Colonic mucosa (tissue), 4 donors: ENCODE data around the gene XXYLT1. TPM values are rescaled to one million over a fixed set of nuclear protein-coding genes. Genes with fewer than 3 reads are reported as not detected.

ENCODE experiments used
- DNase-seq: peaks from one replicate; pipeline ENCODE4 v3.0.0-alpha.2; 2020
- H3K27ac ChIP-seq: fragments of 200-600 bp; one replicate; pipeline ENCODE4 v1.8.0; 2021
- H3K27me3 ChIP-seq: fragments of 200-600 bp; one replicate; pipeline ENCODE4 v1.8.0; 2021
- H3K36me3 ChIP-seq: fragments of 200-600 bp; one replicate; pipeline ENCODE4 v1.8.0; 2021
- H3K4me1 ChIP-seq: fragments of 200-600 bp; one replicate; pipeline ENCODE4 v1.8.0; 2021; ENCODE audit warnings: mild to moderate bottlenecking
- H3K4me3 ChIP-seq: fragments of 200-600 bp; one replicate; pipeline ENCODE4 v1.8.0; 2021
- H3K9ac ChIP-seq, 2 donors: one replicate each; pipeline ENCODE4 v1.7.0; 2013; ENCODE audit warnings: control low read depth in 2 of 2, low read depth in 2 of 2, low read length in 2 of 2
- H3K9me3 ChIP-seq: fragments of 200-600 bp; one replicate; pipeline ENCODE4 v1.8.0; 2021
- intact Hi-C: fragments of 100-400 bp; cut with DNase I; formaldehyde crosslinking; loops from one replicate; pipeline ENCODE4 v1.14.1; 2022
- total RNA-seq, 2 donors: library from RNA; stranded (reverse); fragmentation: NEBNext Ultra II Directional in 1 of 2; extraction: Animal tissue kit (Norgen Biotek cat#: 25700) in 1 of 2; gene quantifications; one replicate each; pipeline ENCODE4 v1.2.1, GENCODE V29; 2021
- TF ChIP-seq, protein P1 (sequence below): fragments of 200-600 bp; IDR thresholded peaks from one replicate; pipeline ENCODE4 v1.8.0; 2022; ENCODE audit warnings: antibody characterized with exemption, mild to moderate bottlenecking
- donor health status: healthy.
- donor health status: DM: no; HTN: no; CAD: no.
- donor health status: DM: no; HTN: no; CAD: no.

XXYLT1 gene
- total RNA-seq, 2 donors from 2014 or later, result 8.3 to 10.9 TPM

DNA sequence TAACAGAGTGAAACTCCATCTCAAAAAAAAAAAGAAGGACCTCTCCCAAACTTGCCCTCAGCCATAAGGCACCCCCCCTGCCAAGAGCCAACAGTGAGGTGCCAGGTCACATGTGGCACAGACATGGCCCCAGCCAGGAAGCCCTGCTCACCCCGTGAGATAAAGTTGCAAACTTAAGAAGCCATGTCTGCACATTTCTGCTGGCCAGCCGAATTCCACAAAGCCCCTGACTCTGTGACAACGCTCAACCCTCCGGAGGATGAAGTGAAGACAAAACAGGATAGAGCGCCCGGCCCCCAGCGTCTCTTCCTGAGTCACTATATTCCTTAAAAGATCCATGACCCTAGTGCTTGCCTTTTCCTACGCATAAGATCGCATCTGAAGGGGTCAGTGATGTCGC is 188.1 kb downstream of the XXYLT1 start:
- no peak for DNase-seq

DNA sequence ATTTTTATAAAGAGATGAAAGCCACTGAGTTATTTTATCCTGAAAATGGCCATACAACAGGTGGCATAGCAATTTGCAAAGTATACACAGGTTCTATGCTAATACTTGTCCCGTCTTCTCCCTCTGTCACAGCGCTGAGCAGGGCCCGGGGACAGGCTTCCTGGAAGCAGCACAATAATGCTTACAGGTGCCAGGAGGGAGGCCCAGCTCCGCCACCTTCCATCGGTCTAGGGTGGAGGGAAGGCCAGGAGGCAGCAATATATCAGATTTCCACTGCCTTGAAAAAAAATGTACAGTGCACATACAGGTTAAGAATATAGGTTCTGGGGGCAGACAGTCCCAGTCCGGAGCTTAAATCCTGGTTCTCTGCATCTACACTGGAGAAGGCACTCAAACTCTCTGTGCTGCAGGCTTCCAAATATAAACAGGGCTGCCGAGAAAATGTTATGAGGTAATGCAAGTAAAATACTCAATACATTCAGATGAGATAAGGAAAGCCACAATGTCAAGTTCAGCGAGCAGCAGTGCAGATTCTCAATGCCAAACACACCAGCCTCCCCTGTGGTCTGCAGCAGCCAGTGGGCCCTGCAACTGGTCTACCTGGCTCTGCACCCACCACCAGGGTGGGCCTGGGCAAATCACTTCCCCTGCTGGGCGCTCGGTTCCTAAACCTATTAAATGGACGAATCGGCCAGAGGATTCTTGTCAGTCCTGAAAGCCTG is 189.6 kb downstream of the XXYLT1 start:
- no peak overlapping the region for H3K27ac ChIP-seq
- TF ChIP-seq, protein P1, sequence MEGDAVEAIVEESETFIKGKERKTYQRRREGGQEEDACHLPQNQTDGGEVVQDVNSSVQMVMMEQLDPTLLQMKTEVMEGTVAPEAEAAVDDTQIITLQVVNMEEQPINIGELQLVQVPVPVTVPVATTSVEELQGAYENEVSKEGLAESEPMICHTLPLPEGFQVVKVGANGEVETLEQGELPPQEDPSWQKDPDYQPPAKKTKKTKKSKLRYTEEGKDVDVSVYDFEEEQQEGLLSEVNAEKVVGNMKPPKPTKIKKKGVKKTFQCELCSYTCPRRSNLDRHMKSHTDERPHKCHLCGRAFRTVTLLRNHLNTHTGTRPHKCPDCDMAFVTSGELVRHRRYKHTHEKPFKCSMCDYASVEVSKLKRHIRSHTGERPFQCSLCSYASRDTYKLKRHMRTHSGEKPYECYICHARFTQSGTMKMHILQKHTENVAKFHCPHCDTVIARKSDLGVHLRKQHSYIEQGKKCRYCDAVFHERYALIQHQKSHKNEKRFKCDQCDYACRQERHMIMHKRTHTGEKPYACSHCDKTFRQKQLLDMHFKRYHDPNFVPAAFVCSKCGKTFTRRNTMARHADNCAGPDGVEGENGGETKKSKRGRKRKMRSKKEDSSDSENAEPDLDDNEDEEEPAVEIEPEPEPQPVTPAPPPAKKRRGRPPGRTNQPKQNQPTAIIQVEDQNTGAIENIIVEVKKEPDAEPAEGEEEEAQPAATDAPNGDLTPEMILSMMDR, result no peak
- no peaks in the 10 kb centered on the region for H3K9me3 ChIP-seq
- intact Hi-C loops, result no loop called here
- no peaks in the 10 kb centered on the region for H3K27me3 ChIP-seq
- H3K4me3 ChIP-seq, result no peak overlapping the region
- no peaks in the 10 kb centered on the region for H3K4me1 ChIP-seq
- no peaks in the 10 kb centered on the region for H3K36me3 ChIP-seq
- H3K9ac ChIP-seq, result no peak overlapping the region
- DNase-seq, result no peak

More for the DNA sequence above, 188.1 kb downstream of the XXYLT1 start:
- no peak overlapping the region for H3K27ac ChIP-seq
- H3K9me3 ChIP-seq, result no peaks in the 10 kb centered on the region
- intact Hi-C loops, result no loop called here
- no peak overlapping the region for H3K4me3 ChIP-seq
- no peaks in the 10 kb centered on the region for H3K27me3 ChIP-seq
- no peaks in the 10 kb centered on the region for H3K36me3 ChIP-seq
- TF ChIP-seq, protein P1, result no peak
- H3K9ac ChIP-seq, result no peak overlapping the region
- H3K4me1 ChIP-seq, result no peaks in the 10 kb centered on the region

DNA sequence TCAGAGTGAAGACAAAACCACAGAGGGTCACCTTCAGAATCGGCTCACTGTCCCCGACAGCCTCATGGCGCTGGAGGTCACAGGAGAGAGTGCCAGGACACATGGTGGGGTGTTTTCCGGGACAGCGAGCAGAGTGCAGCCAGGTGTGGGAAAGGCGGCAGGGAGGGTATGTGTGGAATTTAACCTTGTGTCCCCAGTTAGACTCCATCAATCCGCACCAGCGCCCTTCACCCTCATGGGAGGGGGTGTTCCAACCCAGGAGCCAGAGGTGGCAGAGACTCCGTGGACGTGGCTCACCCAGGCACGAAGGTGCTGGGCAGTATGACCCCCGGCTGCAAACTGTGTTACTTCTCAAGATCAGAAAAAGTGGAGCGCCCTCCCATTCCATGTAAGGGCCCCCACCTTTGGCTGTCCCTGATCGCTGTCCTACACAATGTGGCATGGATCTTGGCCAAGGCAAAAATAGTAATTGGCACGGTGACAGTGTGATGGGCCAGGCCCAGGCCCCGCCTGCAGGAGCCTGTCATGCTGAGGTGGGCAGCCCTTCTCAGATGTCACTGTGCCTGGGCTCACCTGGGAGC is 190.3 kb downstream of the XXYLT1 start:
- Histone ChIP-seq H3K27me3 (no peaks in the 10 kb centered on the region), H3K36me3 (no peaks in the 10 kb centered on the region), H3K4me1 (no peaks in the 10 kb centered on the region), H3K27ac (no peak overlapping the region), H3K4me3 (no peak overlapping the region), H3K9ac (no peak overlapping the region), H3K9me3 (no peaks in the 10 kb centered on the region)
- no peak for DNase-seq
- TF ChIP-seq, protein P1, result no peak
- intact Hi-C loops, result no loop called here

DNA sequence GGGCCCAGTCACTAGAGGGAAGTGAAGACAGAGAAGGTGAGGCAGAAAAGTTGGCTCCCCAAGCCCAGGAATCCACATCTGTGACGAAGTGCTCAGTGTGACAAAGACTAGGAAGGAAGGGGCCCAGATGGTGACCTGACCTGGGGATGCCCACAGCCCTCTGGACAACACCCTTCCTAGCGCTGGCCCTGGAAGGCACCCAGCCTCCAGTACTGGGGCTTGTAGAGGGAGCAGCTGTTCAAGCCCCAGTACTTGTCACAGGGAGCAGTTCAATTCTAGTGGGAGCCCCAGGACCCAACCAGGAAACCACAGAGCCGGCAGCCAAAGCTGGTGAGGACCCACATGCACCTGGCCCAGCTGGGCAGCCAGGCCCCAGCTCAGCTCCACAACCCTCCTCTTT is 190.8 kb downstream of the XXYLT1 start:
- no peaks in the 10 kb centered on the region for H3K36me3 ChIP-seq
- no peak overlapping the region for H3K27ac ChIP-seq
- intact Hi-C loops, result no loop called here
- no peaks in the 10 kb centered on the region for H3K27me3 ChIP-seq
- H3K4me3 ChIP-seq, result no peak overlapping the region
- no peak for DNase-seq
- TF ChIP-seq, protein P1, result no peak
- no peak overlapping the region for H3K9ac ChIP-seq
- no peaks in the 10 kb centered on the region for H3K9me3 ChIP-seq
- H3K4me1 ChIP-seq, result no peaks in the 10 kb centered on the region

DNA sequence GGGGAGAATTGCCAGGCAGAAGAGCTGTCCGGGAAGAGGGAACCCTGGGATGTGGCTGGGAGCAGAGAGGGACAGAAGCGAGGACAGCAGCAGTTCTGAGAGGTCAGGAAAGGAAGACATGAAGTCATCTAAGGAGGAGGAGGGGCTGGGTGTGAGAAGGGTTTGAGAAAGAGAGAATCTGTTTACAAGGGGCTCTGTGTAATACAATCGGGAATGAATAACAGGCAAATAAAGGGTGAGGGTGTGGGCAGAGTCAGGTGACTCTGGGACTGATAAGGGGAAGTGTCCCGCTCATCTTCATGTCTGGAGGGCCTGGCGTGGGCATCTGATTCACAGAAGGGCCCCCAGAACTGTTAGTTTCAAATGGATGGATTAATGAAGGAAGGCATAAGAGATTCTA is 191.3 kb downstream of the XXYLT1 start:
- intact Hi-C loops, result no loop called here
- Histone ChIP-seq H3K27me3 (no peaks in the 10 kb centered on the region), H3K9me3 (no peaks in the 10 kb centered on the region), H3K9ac (no peak overlapping the region), H3K4me3 (no peak overlapping the region), H3K27ac (no peak overlapping the region), H3K36me3 (no peaks in the 10 kb centered on the region), H3K4me1 (no peaks in the 10 kb centered on the region)
- TF ChIP-seq, protein P1, result no peak
- no peak for DNase-seq
